Endodermal cell (in vitro differentiated cells): Measurements from ENCODE around the gene INVS. TPM values are rescaled to one million over a fixed set of nuclear protein-coding genes. Genes with fewer than 3 reads are reported as not detected.

Source experiments
- DNase-seq: peaks from one replicate; pipeline ENCODE4 v3.0.0-alpha.2; 2017
- H3K27ac ChIP-seq: 2 replicates; pipeline ENCODE4 v1.5.1; 2013; ENCODE audit warnings: mild to moderate bottlenecking, low read depth, low read length, moderate library complexity
- H3K27me3 ChIP-seq: 2 replicates; pipeline ENCODE4 v1.6.1; 2013; ENCODE audit warnings: mild to moderate bottlenecking, low read length, moderate library complexity; ENCODE audit not compliant: insufficient read depth, control insufficient read depth, poor library complexity, severe bottlenecking
- H3K36me3 ChIP-seq: 2 replicates; pipeline ENCODE4 v1.7.0; 2013; ENCODE audit warnings: mild to moderate bottlenecking, low read length, moderate library complexity; ENCODE audit not compliant: control insufficient read depth, insufficient read depth
- H3K4me1 ChIP-seq: one replicate; pipeline ENCODE4 v1.7.0; 2013; ENCODE audit warnings: low read length; ENCODE audit not compliant: control insufficient read depth, insufficient read depth
- H3K4me3 ChIP-seq: 2 replicates; pipeline ENCODE4 v1.5.1; 2013; ENCODE audit warnings: mild to moderate bottlenecking, low read length, moderate library complexity
- H3K9ac ChIP-seq: 2 replicates; pipeline ENCODE4 v1.6.1; 2013; ENCODE audit warnings: mild to moderate bottlenecking, low read length, moderate library complexity; ENCODE audit not compliant: poor library complexity, severe bottlenecking; ENCODE audit errors: extremely low read depth
- H3K9me3 ChIP-seq: 2 replicates; pipeline ENCODE4 v1.6.1; 2013; ENCODE audit warnings: mild to moderate bottlenecking, low read length, moderate library complexity; ENCODE audit not compliant: control insufficient read depth
- H3K27ac Mint-ChIP-seq: 2 replicates; pipeline ENCODE4 v1.8.0; 2020; ENCODE audit warnings: mixed read lengths
- H3K27me3 Mint-ChIP-seq: 2 replicates; pipeline ENCODE4 v1.8.0; 2021; ENCODE audit warnings: mild to moderate bottlenecking, mixed read lengths; ENCODE audit not compliant: insufficient read depth
- H3K36me3 Mint-ChIP-seq: 2 replicates; pipeline ENCODE4 v1.8.0; 2020; ENCODE audit warnings: low read depth, mixed read lengths
- H3K4me1 Mint-ChIP-seq: 2 replicates; pipeline ENCODE4 v1.8.0; 2020; ENCODE audit warnings: mixed read lengths
- H3K4me3 Mint-ChIP-seq: 2 replicates; pipeline ENCODE4 v1.8.0; 2020; ENCODE audit warnings: mild to moderate bottlenecking, moderate library complexity, mixed read lengths
- H3K9me3 Mint-ChIP-seq: 2 replicates; pipeline ENCODE4 v1.8.0; 2020; ENCODE audit warnings: mild to moderate bottlenecking, mixed read lengths
- WGBS, 2 experiments: methylation state at CpG; one replicate each; pipeline versions ENCODE4 v1.1.5 to v1.1.7; 2013; ENCODE audit warnings: missing lambda C conversion rate in 2 of 2, mixed read lengths in 1 of 2; ENCODE audit not compliant: insufficient coverage in 1 of 2, insufficient read length in 1 of 2; 5-methylcytosine and 5-hydroxymethylcytosine counted together
- total RNA-seq, 2 donors: library from RNA; stranded (reverse); fragmentation: NEBNext Ultra II Directional in 1 of 2; extraction: Animal tissue kit (Norgen Biotek cat#: 25700) in 1 of 2; gene quantifications; 2 replicates in 1 of 2; 3 replicates in 1 of 2; pipeline ENCODE4 v1.2.1, GENCODE V29; 2021
- TF ChIP-seq, protein P1 (sequence below): fragments of 200-600 bp; sonication (generic); conservative IDR thresholded peaks from 2 replicates; pipeline ENCODE4 v1.5.0; 2021; ENCODE audit warnings: antibody characterized with exemption, mild to moderate bottlenecking

The INVS gene
- total RNA-seq, 2 donors from 2014 or later, result 22.8 to 26.6 TPM

- Histone ChIP-seq H3K27me3 (no peaks in the 10 kb centered on the region), H3K36me3 (no peaks in the 10 kb centered on the region), H3K4me1 (no peaks in the 10 kb centered on the region), H3K9me3 (no peaks in the 10 kb centered on the region), H3K9ac (no peak overlapping the region), H3K27ac (no peak overlapping the region), H3K4me3 (no peak overlapping the region)
- peaks cover 27% of the 10 kb centered on the region for H3K36me3 Mint-ChIP-seq
- no peak overlapping the region for H3K27ac Mint-ChIP-seq
- H3K9me3 Mint-ChIP-seq, result no peaks in the 10 kb centered on the region
- H3K4me3 Mint-ChIP-seq, result no peak overlapping the region
- TF ChIP-seq, protein P1, sequence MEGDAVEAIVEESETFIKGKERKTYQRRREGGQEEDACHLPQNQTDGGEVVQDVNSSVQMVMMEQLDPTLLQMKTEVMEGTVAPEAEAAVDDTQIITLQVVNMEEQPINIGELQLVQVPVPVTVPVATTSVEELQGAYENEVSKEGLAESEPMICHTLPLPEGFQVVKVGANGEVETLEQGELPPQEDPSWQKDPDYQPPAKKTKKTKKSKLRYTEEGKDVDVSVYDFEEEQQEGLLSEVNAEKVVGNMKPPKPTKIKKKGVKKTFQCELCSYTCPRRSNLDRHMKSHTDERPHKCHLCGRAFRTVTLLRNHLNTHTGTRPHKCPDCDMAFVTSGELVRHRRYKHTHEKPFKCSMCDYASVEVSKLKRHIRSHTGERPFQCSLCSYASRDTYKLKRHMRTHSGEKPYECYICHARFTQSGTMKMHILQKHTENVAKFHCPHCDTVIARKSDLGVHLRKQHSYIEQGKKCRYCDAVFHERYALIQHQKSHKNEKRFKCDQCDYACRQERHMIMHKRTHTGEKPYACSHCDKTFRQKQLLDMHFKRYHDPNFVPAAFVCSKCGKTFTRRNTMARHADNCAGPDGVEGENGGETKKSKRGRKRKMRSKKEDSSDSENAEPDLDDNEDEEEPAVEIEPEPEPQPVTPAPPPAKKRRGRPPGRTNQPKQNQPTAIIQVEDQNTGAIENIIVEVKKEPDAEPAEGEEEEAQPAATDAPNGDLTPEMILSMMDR, result no peak
- H3K4me1 Mint-ChIP-seq, result no peaks in the 10 kb centered on the region
- 96 to 100% methylated on average over 1 to 2 of the region's 2 CpGs for WGBS, 2 experiments
- H3K27me3 Mint-ChIP-seq, result no peaks in the 10 kb centered on the region
- DNase-seq, result no peak
Measured at GRCh38 chr9:100120286-100120685, 21.2 kb downstream of the INVS start.

GRCh38 chr9:100125236-100125635 lies 26.2 kb downstream of the INVS start:
- H3K27ac ChIP-seq, result no peak overlapping the region
- no peaks in the 10 kb centered on the region for H3K4me1 Mint-ChIP-seq
- H3K27me3 ChIP-seq, result no peaks in the 10 kb centered on the region
- H3K27me3 Mint-ChIP-seq, result no peaks in the 10 kb centered on the region
- H3K27ac Mint-ChIP-seq, result no peak overlapping the region
- 91 to 100% methylated on average over 2 of the region's 2 CpGs for WGBS, 2 experiments
- no peaks in the 10 kb centered on the region for H3K9me3 Mint-ChIP-seq
- no peak overlapping the region for H3K4me3 ChIP-seq
- no peaks in the 10 kb centered on the region for H3K4me1 ChIP-seq
- no peak for DNase-seq
- H3K36me3 Mint-ChIP-seq, result peaks cover 23% of the 10 kb centered on the region
- H3K9ac ChIP-seq, result no peak overlapping the region
- TF ChIP-seq, protein P1, result no peak
- H3K4me3 Mint-ChIP-seq, result no peak overlapping the region
- H3K36me3 ChIP-seq, result peaks cover 9% of the 10 kb centered on the region
- H3K9me3 ChIP-seq, result no peaks in the 10 kb centered on the region

DNA sequence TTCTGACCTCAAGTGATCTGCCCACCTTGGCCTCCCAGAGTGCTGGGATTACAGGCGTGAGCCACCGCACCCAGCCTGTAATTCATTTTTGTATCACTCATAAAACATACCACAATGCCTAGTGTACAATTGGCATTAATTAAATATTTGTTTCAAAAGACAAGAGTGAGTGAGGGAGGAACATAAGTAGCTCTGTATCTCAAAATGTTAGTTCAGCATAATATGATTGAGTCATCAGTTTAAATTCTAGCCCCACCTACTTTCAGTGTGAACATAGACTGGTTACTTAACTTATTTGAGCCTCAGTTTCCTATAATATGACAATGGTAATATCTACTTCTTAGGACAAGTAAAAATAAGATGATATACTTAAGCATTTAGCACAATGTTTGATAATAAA lies 26.9 kb downstream of the INVS start:
- no peak overlapping the region for H3K27ac Mint-ChIP-seq
- Histone ChIP-seq H3K27ac (no peak overlapping the region), H3K9me3 (no peaks in the 10 kb centered on the region), H3K27me3 (no peaks in the 10 kb centered on the region), H3K36me3 (peaks cover 9% of the 10 kb centered on the region), H3K9ac (no peak overlapping the region), H3K4me1 (no peaks in the 10 kb centered on the region), H3K4me3 (no peak overlapping the region)
- no peaks in the 10 kb centered on the region for H3K27me3 Mint-ChIP-seq
- TF ChIP-seq, protein P1, result no peak
- peaks cover 18% of the 10 kb centered on the region for H3K36me3 Mint-ChIP-seq
- no peaks in the 10 kb centered on the region for H3K4me1 Mint-ChIP-seq
- 91% methylated on average over 2 of the region's 2 CpGs; no CpG with 5 or more reads in 1 of the 2 experiments for WGBS, 2 experiments
- no peak overlapping the region for H3K4me3 Mint-ChIP-seq
- H3K9me3 Mint-ChIP-seq, result no peaks in the 10 kb centered on the region
- no peak for DNase-seq
